SIG-M5 (cell line): ENCODE measurements around the gene SPINK4.

Source experiments
- DNase-seq: peaks from one replicate; lab custom pipeline; 2025; lab: John Stamatoyannopoulos, UW

Gene SPINK4

GRCh38 chr9:33239921-33240320 is at the start of gene SPINK4:
Gene SPINK4 (plus strand): TSS chr9:33240167. CDS start chr9:33240209, 42 bp downstream.
- DNase-seq = no peak

- DNase-seq = no peak
Measured at GRCh38 chr9:33192493-33193255, 47.3 kb upstream of the SPINK4 start.

GRCh38 chr9:33193818-33194217 is 46.1 kb upstream of the SPINK4 start:
- no peak for DNase-seq

GRCh38 chr9:33196736-33197135 is 43.2 kb upstream of the SPINK4 start:
- DNase-seq = no peak

GRCh38 chr9:33197279-33198152 is 42.5 kb upstream of the SPINK4 start:
- no peak for DNase-seq

GRCh38 chr9:33198165-33198564 is 41.8 kb upstream of the SPINK4 start:
- DNase-seq = no peak

GRCh38 chr9:33202018-33202417 is 37.9 kb upstream of the SPINK4 start:
- DNase-seq = no peak

- no peak for DNase-seq
Measured at GRCh38 chr9:33202552-33203201, 37.3 kb upstream of the SPINK4 start.

- no peak for DNase-seq
Measured at GRCh38 chr9:33209394-33209793, 30.6 kb upstream of the SPINK4 start.

GRCh38 chr9:33210006-33210715 is 29.8 kb upstream of the SPINK4 start:
- no peak for DNase-seq

GRCh38 chr9:33211695-33212393 is 28.1 kb upstream of the SPINK4 start:
- DNase-seq = no peak

- DNase-seq = no peak
Measured at GRCh38 chr9:33220681-33221567, 19.0 kb upstream of the SPINK4 start.

GRCh38 chr9:33221568-33221884 is 18.4 kb upstream of the SPINK4 start:
- no peak for DNase-seq

- no peak for DNase-seq
Measured at GRCh38 chr9:33222031-33222430, 17.9 kb upstream of the SPINK4 start.

- DNase-seq = no peak
Measured at GRCh38 chr9:33223696-33224095, 16.3 kb upstream of the SPINK4 start.

- no peak for DNase-seq
Measured at GRCh38 chr9:33225319-33226147, 14.4 kb upstream of the SPINK4 start.

- DNase-seq = peak; percentile 72
Measured at GRCh38 chr9:33227008-33227398, 13.0 kb upstream of the SPINK4 start.

GRCh38 chr9:33227741-33228140 is 12.2 kb upstream of the SPINK4 start:
- no peak for DNase-seq

GRCh38 chr9:33228606-33229005 is 11.4 kb upstream of the SPINK4 start:
- DNase-seq = no peak
